NCI-H82 treated with DMSO at 0.1 percent for 48 hours (cell line): ENCODE measurements around the gene SCARB1.

Experiments
- DNase-seq: peaks from one replicate; lab custom pipeline; 2025; ENCODE audit not compliant: unreplicated experiment; lab: John Stamatoyannopoulos, UW

The SCARB1 gene

GRCh38 chr12:124778411-124778810 lies 85.3 kb downstream of the SCARB1 start:
- no peak for DNase-seq

- DNase-seq: no peak
Measured at GRCh38 chr12:124777399-124778372, 86.0 kb downstream of the SCARB1 start.

GRCh38 chr12:124776125-124776513 lies 87.5 kb downstream of the SCARB1 start:
- no peak for DNase-seq

GRCh38 chr12:124774462-124775167 lies 89.0 kb downstream of the SCARB1 start:
- DNase-seq: no peak

- no peak for DNase-seq
Measured at GRCh38 chr12:124774054-124774461, 89.6 kb downstream of the SCARB1 start.

GRCh38 chr12:124772289-124773170 lies 91.1 kb downstream of the SCARB1 start:
- DNase-seq: no peak

- DNase-seq: peak; percentile 62
Measured at GRCh38 chr12:124771462-124772288, 92.0 kb downstream of the SCARB1 start.

- DNase-seq: no peak
Measured at GRCh38 chr12:124770728-124771127, 92.9 kb downstream of the SCARB1 start.

- no peak for DNase-seq
Measured at GRCh38 chr12:124769881-124770512, 93.7 kb downstream of the SCARB1 start.

GRCh38 chr12:124769163-124769530 lies 94.5 kb downstream of the SCARB1 start:
- DNase-seq: no peak

- DNase-seq: peak; percentile 26
Measured at GRCh38 chr12:124768452-124769162, 95.1 kb downstream of the SCARB1 start.

- peak; percentile 62 for DNase-seq
Measured at GRCh38 chr12:124767066-124767821, 96.4 kb downstream of the SCARB1 start.

- no peak for DNase-seq
Measured at GRCh38 chr12:124766727-124767065, 97.0 kb downstream of the SCARB1 start.

- no peak for DNase-seq
Measured at GRCh38 chr12:124765581-124766489, 97.8 kb downstream of the SCARB1 start.

GRCh38 chr12:124764870-124765580 lies 98.6 kb downstream of the SCARB1 start:
- DNase-seq: peak; percentile 44

- peak; percentile 42 for DNase-seq
Measured at GRCh38 chr12:124764451-124764850, 99.2 kb downstream of the SCARB1 start.

- DNase-seq: no peak
Measured at GRCh38 chr12:124763594-124763979, 100.1 kb downstream of the SCARB1 start.
